OCI-LY1 (cell line): ENCODE results near the gene LIAS.

ENCODE experiments used
- CTCF ChIP-seq: fragments of 200-600 bp; sonication (generic), shearing (Covaris generic); IDR thresholded peaks from 2 replicates; pipeline ENCODE4 v1.5.1; 2017; ENCODE audit warnings: mild to moderate bottlenecking, antibody characterized with exemption, low read length, moderate library complexity, mixed read lengths
- EZH2 ChIP-seq: fragments of 200-600 bp; sonication (generic), shearing (Covaris generic); IDR thresholded peaks from 2 replicates; pipeline ENCODE4 v1.8.0; 2017; ENCODE audit warnings: borderline replicate concordance, mixed run types, mild to moderate bottlenecking, antibody characterized with exemption, low read length, moderate library complexity, mixed read lengths

GRCh38 chr4:39470402-39470801 is 11.5 kb downstream of the LIAS start:
- TF ChIP-seq CTCF (no peak), EZH2 (no peak)
